Activated CD8-positive, alpha-beta memory T cell treated with anti-CD3 and anti-CD28 coated beads for 36 hours (primary cell): ENCODE data around the gene CABP4. TPM values are rescaled to one million over a fixed set of nuclear protein-coding genes. Genes with fewer than 3 reads are reported as not detected.

Experiments
- CTCF ChIA-PET: fragments of 350-600 bp; sonication (Branson Sonifier 250); formaldehyde crosslinking; loops from one replicate; lab custom pipeline; 2021; ENCODE audit warnings: antibody characterized with exemption; lab: Charles Lee
- POLR2A ChIA-PET: fragments of 350-600 bp; sonication (Branson Sonifier 250); formaldehyde crosslinking; loops from one replicate; lab custom pipeline; 2021; ENCODE audit warnings: antibody characterized with exemption; lab: Charles Lee
- total RNA-seq, 2 experiments: library from RNA; stranded (reverse); gene quantifications; one replicate each; pipeline ENCODE4 v1.2.3, GENCODE V29; 2021

CABP4 gene
- total RNA-seq, 2 experiments from 2014 or later, result 0.23 TPM; not detected in 1

DNA sequence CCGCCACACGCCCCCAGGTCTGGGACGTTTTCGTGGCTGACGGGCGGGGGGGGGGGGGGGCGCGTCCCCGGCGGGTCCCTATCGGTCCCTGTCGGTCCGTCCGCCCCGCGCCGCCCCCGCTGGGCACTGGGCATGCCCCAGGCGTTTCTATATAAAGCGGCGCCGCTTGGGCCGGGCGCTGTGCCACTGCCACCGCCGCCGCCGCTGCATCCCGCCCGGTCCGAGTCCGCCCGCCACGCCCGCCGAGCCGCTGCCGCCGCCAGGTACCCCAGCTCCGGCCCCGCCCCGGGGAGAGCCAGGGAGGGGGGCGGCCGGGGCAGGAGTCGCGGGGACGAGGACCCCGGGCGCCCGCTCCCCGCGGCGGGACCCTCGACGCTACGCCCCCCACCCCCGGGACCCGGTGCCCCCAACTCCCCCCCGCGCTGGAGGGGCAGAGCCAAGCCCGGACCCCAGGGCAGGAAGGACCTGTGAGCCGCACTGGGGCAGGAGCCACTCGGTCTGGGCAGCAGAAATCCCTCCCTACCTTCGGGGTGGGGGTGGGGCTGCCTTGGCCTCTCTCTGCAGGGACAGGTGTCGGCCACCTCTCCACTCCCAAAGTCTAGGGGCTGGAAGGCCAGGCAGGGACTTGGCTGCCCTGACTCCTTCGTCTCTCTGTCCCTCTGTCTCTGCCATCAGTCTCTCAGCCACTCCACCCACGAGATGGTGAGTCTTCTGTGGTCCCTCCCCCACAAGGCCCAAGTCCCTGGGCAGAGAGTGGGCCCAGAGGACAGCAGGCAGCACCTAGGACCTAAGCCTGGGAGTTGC lies 39.5 kb upstream of the CABP4 start, which contains the start of gene CARNS1:
CARNS1 (plus strand) TSS at position 178 of the 804 bp plus-strand sequence; CDS start at position 700, 522 bp downstream.
- POLR2A ChIA-PET, result interaction anchor here (3.0 kb wide), 1 partner anchor 8 kb away, joined by 12 read pairs; no protein-coding TSS in a partner anchor
- CTCF ChIA-PET, result interaction anchor here (5.6 kb wide), 1 partner anchor 12 kb away, joined by 34 read pairs; the partner anchor contains the start of genes PPP1CA and TBC1D10C

DNA sequence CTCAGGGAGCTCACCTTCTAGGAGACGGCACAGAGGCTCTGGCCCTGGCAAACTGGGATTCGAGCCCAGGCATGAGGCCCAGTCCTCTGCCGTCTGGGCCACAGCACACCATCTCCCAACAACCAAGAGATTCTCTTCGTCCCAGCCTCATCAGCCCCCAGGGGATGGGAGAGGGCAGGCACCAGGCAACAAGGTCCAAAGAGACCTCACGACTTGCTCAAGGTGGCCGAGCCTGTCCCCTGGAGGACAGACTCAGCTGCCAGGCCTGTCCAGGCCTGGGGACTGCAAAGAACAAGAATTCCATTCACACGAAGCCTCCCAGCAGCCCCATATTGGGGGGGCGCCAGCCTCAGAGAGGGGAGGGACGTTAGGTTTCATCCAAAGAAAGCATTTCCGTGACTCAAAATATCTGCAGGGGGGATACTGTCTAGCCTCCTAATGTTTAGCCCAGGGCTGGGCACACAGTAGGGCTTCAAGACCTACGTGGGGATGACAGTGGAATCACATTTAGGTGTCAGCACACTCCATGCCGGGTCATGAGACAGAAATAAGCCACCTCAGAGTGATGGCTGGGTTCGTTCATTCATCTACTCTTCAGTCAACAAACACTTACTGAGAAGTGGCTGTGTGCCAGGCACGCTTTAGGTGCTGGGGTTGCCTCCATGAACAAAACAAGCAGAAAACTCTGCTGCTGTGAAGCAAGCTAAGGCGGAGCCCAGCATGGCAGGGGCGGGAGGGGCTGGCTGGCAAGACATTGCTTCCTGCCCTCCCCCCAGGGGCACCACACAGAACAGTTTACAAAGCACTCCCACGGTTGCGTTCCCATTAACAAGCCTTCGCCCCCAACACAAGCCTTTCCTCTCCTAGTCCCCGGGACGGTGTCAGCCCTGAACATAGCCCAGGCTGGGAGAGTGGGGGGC lies 38.5 kb upstream of the CABP4 start:
- CTCF ChIA-PET, result interaction anchor here (1.0 to 5.6 kb wide), 2 partner anchors 9 to 13 kb away, joined by 3 to 34 read pairs; partner anchors contain the start of genes PPP1CA and TBC1D10C
- POLR2A ChIA-PET, result interaction anchor here (1.1 to 5.2 kb wide), 4 partner anchors 9 to 21 kb away, joined by 3 to 39 read pairs (median 8); partner anchors contain the start of genes PTPRCAP and RPS6KB2

DNA sequence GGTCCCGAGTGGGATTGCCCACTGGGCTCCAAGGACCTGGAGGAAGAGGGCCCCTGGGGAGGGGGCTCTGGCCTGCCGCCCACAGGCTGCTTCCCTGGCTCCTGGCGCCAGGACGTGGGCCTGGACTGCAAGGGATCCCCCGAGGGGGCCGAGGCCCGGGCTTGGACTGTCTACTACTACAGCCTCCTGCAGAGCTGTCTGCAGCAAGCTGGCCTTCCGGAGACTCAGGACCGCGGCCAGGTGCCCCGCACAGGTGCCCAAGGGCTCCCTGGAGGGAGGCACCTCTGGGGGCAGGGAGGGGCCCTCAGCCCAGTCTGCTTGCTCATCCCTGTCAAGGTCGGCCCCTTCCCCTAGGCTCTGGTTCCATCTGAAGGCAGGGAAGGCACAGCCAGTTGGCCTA lies 37.7 kb upstream of the CABP4 start:
- POLR2A ChIA-PET, result interaction anchor here (1.1 to 5.2 kb wide), 4 partner anchors 10 to 20 kb away, joined by 3 to 39 read pairs (median 8); partner anchors contain the start of genes PTPRCAP and RPS6KB2
- CTCF ChIA-PET, result interaction anchor here (1.0 to 5.6 kb wide), 3 partner anchors 8 to 14 kb away, joined by 3 to 34 read pairs (median 8); partner anchors contain the start of genes PPP1CA and TBC1D10C

DNA sequence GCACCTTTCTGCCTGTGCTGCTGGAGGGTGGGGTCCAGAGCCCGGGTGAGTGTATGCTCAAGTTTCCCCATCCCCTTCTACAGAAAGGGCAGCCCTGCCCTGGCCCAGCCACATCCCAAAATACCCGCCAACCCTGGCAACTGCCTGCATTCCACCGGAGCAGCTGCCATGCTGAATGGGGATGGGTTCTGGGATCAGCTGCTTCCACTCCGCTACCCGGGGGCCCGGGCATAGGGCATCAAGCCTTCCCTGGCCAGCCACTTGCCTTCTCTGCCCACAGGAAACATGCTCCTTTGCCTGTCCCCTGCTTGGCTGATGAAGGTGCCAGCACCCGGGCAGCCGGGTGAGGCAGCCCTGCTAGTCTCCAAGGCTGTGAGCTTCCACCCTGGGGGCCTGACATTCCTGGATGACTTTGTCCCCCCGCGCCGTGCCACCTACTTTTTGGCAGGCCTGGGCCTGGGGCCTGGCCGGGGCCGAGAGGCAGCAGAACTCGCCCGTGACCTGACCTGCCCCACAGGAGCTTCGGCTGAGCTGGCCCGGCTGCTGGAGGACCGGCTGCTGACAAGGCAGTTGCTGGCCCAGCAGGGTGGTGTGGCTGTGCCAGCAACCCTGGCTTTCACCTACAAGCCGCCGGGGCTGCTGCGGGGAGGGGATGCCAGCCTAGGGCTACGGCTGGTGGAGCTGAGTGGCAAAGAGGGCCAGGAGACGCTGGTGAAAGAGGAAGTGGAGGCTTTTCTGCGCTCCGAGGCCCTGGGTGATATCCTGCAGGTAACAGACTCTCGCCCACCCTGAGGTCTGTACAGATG lies 36.5 kb upstream of the CABP4 start:
- ChIA-PET POLR2A (interaction anchor here (0.6 to 5.2 kb wide), 9 partner anchors 7 to 105 kb away, joined by 3 to 39 read pairs (median 7); partner anchors contain the start of genes PTPRCAP and TBC1D10C), CTCF (interaction anchor here (0.5 to 5.6 kb wide), 6 partner anchors 10 to 145 kb away, joined by 3 to 34 read pairs (median 4); partner anchors contain the start of genes PITPNM1, PPP1CA and TBC1D10C)

DNA sequence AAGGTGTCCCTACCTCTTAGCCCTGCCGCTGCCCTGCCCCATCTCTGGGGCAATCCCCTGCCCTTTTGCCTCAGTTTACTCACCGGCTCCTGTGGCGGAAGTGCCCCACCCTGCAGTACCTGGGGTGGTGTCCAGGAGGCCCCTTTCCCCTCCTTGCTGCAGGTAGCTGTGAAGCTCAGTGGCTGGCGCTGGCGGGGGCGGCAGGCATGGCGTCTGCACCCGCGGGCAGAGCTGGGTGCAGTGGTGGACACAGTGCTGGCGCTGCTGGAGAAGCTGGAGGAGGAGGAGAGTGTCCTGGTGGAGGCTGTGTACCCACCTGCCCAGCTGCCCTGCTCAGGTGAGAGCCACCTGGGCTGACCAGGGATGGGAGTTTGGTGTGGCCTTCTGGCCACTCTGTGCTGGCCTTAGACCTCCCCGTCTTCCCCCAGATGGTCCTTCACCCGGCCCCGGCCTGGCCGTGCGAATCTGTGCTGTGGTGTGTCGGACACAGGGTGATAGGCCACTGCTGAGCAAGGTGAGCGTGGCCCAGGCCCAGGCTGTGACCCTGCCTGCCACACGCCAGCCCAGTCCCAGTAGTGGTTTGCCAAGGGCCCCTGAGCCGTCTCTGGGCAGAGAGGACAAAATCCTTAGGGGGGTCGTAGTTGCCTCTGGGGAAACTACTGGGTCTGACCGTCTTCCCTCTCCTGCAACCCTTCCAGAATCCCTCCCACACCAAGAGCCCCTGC lies 35.7 kb upstream of the CABP4 start:
- POLR2A ChIA-PET, result interaction anchor here (0.7 to 5.2 kb wide), 11 partner anchors 8 to 65 kb away, joined by 3 to 39 read pairs (median 7); partner anchors contain the start of genes AIP, PPP1CA, PTPRCAP and RAD9A
- CTCF ChIA-PET, result interaction anchor here (0.5 to 5.6 kb wide), 8 partner anchors 8 to 268 kb away, joined by 3 to 34 read pairs (median 4); partner anchors contain the start of genes PITPNM1, PPP1CA and TBC1D10C

DNA sequence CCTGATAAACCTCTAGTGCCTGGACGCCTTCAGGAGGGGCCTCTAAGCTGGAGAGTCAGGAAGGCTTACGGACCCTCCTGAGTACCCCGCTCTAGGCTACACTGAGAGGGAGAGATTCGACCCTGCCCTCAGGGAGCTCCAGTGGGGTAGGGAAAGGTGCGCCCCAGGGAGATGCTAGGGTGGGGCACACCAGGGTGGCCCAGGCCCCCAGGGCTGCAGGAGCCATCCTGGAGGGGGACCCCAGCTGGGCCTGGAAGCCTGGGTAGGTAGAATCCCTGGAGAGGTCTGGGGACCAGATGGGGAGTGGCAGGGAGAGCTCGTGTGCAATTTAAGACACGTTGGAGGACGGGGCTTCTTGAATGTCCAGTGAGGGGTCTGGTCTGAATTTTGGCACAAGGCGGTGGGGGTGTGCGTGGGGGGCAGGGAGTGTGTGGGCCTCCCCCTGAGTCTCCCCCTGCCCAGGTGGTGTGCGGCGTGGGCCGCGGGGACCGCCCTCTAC lies 35.0 kb upstream of the CABP4 start:
- ChIA-PET POLR2A (interaction anchor here (0.7 to 5.2 kb wide), 10 partner anchors 8 to 72 kb away, joined by 3 to 39 read pairs (median 8); partner anchors contain the start of genes AIP, PPP1CA, PTPRCAP and RAD9A), CTCF (interaction anchor here (0.6 to 5.6 kb wide), 8 partner anchors 8 to 267 kb away, joined by 3 to 34 read pairs (median 4); partner anchors contain the start of genes PITPNM1, PPP1CA, PTPRCAP and TBC1D10C)

DNA sequence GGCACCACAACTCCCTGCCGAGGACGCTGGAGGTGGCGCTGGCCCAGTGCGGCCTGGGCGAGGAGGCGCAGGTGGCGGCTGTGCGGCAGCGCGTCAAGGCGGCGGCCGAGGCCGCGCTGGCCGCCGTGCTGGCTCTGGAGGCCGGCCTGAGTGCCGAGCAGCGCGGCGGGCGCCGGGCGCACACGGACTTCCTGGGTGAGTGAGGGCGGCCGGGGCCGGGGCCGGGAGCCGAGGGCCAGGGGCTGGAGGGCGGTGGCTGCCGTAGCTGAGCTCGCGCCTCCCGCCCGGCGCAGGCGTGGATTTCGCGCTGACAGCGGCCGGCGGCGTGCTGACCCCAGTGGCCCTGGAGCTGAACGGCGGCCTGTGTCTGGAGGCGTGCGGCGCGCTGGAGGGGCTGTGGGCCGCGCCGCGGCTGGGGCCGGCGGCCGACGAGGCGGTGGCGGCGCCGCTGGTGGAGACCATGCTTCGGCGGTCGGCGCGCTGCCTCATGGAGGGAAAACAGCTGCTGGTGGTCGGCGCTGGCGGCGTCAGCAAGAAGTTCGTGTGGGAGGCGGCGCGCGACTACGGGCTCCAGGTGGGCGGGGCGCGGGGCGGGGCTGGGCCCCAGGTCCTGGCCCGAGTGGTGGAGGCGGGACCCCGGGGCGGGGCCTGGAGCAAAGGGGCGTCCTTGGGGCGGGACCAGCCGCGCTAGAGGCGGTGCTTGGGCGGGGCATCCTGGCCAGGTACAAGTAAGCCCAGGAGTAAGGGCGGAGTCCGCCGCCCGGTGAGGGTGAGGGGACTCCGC lies 34.3 kb upstream of the CABP4 start:
- CTCF ChIA-PET, result interaction anchor here (0.8 to 5.6 kb wide), 6 partner anchors 9 to 39 kb away, joined by 3 to 34 read pairs (median 4); partner anchors contain the start of genes PPP1CA, PTPRCAP and TBC1D10C
- POLR2A ChIA-PET, result interaction anchor here (0.7 to 5.2 kb wide), 10 partner anchors 8 to 71 kb away, joined by 3 to 39 read pairs (median 8); partner anchors contain the start of genes AIP, PPP1CA, PTPRCAP and RPS6KB2

DNA sequence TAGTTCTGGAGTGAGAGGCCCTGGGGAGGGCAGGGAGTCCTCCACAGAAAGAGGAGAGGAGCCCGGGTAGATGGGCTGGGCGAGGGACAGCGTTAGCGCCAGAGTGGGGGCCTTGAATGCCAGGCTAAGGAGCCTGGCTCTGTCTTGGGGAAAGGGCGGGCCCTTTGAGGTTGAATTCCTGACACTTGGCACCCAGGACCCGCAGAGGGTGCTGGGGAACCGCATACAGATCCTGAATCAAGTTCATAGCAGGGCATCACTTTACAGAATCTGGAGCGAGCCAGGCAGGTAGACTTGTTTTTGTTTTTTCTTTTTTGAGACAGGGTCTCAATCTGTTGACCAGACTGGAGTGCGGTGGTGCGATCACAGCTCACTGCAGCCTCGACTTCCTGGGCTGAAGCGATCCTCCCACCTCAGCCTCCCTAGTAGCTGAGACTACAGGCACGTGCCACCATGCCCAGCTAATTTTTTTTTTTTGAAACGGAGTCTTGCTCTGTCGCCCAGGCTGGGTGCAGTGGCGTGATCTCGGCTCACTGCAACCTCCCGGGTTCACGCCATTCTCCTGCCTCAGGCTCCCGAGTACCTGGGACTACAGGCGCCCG lies 33.6 kb upstream of the CABP4 start:
- ChIA-PET POLR2A (interaction anchor here (0.7 to 5.2 kb wide), 6 partner anchors 10 to 70 kb away, joined by 4 to 39 read pairs (median 14); partner anchors contain the start of genes PPP1CA, PTPRCAP and TBC1D10C), CTCF (no interaction called here)

DNA sequence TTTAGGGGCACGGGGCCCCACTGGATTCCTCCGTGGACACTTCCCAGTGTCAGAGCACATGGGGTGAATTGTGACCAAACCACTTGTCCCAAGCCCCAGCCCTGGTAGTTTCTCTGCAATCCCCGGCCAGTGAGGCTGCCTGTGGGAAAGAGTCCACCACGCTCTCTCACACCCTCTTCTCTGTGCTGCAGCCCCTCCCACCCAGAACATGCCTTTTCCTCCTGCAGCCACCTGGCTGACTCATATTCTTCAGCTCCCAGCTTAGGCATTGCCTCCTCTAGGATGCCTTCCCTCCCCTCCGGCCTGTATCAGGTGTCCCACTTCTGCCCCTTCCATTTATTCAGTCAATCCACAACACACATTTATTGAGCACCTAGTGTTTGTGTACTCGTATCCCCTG lies 32.3 kb upstream of the CABP4 start:
- ChIA-PET CTCF (no interaction called here), POLR2A (no interaction called here)

DNA sequence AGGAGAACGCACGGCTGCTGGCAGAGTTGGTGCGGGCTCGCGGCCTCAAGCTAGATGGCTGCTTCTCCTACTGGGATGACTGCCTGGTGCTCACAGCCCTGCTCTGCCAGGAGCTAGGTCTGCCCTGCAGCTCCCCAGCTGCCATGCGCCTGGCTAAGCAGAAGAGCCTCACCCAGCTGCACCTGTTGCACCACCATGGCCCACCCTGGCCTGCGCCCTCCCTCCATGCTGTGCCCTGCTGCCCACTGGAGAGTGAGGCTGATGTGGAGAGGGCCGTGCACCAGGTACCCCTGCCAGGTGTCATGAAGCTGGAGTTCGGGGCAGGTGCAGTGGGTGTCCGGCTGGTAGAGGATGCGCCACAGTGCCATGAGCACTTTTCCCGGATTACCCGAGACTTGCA lies 31.7 kb upstream of the CABP4 start:
- POLR2A ChIA-PET, result no interaction called here
- CTCF ChIA-PET, result no interaction called here

DNA sequence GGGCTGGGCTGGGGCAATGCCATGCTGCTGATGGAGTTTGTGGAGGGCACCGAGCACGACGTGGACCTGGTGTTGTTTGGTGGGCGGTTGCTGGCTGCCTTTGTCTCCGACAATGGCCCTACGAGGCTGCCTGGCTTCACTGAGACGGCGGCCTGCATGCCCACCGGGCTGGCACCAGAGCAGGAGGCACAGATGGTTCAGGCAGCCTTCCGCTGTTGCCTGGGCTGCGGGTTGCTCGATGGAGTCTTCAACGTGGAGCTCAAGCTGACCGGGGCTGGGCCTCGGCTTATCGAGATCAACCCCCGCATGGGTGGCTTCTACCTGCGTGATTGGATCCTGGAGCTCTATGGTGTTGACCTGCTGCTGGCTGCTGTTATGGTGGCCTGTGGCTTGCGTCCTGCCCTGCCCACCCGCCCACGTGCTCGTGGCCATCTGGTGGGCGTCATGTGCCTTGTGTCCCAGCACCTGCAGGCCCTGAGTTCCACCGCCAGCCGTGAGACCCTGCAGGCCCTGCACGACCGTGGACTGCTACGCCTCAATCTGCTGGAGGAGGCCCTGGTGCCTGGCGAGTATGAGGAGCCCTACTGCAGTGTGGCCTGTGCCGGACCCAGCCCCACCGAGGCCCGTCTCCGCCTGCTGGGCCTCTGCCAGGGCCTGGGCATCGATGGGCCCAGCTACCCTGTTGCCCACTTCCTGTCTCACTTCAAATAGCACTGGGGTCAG lies 31.1 kb upstream of the CABP4 start:
- CTCF ChIA-PET, result no interaction called here

DNA sequence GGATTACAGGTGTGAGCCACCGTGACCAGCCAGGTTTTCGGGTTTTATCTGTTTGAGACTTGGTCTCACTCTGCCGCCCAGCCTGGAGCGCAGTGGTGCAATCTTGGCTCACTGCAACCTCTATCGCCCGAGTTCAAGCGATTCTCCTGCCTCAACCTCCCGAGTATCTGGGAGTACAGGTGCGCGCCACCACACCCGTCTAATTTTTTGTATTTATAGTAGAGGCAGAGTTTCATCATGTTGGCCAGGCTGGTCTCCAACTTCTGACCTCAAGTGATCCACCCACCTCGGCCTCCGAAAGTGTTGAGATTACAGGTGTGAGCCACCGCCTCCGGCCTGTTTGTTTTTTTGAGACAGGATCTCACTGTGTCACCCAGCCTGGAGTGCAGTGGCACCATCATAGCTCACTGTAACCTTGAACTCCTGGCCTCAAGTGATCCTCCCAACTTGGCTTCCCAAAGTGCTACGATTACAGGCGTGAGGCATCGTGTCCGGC lies 27.7 kb upstream of the CABP4 start:
- POLR2A ChIA-PET, result interaction anchor here (1.0 to 2.6 kb wide), 3 partner anchors 11 to 23 kb away, joined by 3 to 27 read pairs (median 12); partner anchors contain the start of genes PTPRCAP and TBC1D10C
- CTCF ChIA-PET, result interaction anchor here (1.0 to 2.5 kb wide), 2 partner anchors 10 to 26 kb away, joined by 3 to 14 read pairs; partner anchors contain the start of genes PPP1CA and PTPRCAP

More for the DNA sequence above, 31.1 kb upstream of the CABP4 start:
- POLR2A ChIA-PET, result no interaction called here

DNA sequence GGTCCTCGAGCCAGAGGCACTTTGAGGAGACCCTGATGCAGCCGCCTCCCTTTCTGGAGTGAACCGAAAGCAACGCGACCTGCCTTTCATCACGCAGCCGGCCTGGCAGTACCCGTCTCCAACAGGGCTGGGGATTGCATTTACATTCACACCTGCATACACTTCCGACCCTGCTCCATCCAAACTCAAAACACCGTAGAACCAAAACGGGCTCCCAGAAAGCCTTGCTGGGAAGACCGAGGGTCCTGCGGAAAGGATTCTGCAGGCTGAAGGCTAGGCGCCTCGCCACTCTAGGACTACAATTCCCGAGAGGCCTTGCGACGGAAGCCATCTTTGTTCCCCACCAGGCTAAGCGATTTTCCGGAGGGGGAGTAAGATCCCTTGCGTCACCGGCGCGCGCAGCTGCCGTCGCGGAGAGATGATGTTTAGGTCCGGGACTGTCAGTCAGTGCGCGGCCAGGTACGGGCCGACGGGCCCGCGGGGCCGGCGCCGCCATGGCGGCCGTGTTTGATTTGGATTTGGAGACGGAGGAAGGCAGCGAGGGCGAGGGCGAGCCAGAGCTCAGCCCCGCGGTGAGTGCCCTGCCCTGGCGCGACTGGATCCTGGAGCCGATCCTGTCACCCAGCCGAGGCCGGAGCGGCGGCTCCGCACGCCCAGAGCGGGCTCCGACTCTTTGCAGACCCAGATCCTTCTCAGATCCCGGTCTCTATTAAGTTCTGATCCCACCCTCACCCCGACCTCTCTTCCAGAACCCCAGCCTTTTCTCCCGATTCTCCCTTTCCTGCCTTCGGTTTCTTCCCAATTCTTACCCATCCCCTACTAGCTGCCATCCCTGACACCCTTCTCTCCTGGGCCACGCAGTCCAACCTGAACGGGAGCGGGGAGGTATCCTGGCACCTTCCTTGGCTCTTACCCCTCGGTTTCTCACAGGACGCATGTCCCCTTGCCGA lies 26.8 kb upstream of the CABP4 start, which contains the start of gene RPS6KB2:
RPS6KB2 (plus strand) TSS at position 443 of the 950 bp plus-strand sequence; CDS start at position 495, 52 bp downstream.
- POLR2A ChIA-PET, result interaction anchor here (0.7 to 2.6 kb wide), 7 partner anchors 8 to 27 kb away, joined by 3 to 27 read pairs (median 5); partner anchors contain the start of genes PPP1CA, PTPRCAP and TBC1D10C
- CTCF ChIA-PET, result interaction anchor here (1.0 to 2.5 kb wide), 2 partner anchors 9 to 27 kb away, joined by 3 to 14 read pairs; partner anchors contain the start of genes PPP1CA and PTPRCAP
